COLO668 (cell line): Measurements from ENCODE around the gene HOXA2.

Experiments
- DNase-seq: peaks from one replicate; lab custom pipeline; 2025; ENCODE audit not compliant: unreplicated experiment; lab: John Stamatoyannopoulos, UW

Gene HOXA2

GRCh38 chr7:27141923-27142579, 39.6 kb upstream of the HOXA2 start:
- DNase-seq: no peak

GRCh38 chr7:27141137-27141922, 38.8 kb upstream of the HOXA2 start:
- DNase-seq: no peak

- no peak for DNase-seq
These were observed 37.8 kb upstream of the HOXA2 start for GRCh38 chr7:27140126-27140857.

GRCh38 chr7:27139334-27140125, 37.0 kb upstream of the HOXA2 start:
- DNase-seq: no peak

GRCh38 chr7:27138985-27139333, 36.5 kb upstream of the HOXA2 start:
- no peak for DNase-seq

GRCh38 chr7:27138472-27138871, 36.0 kb upstream of the HOXA2 start:
- no peak for DNase-seq

GRCh38 chr7:27137640-27138315, 35.3 kb upstream of the HOXA2 start:
- DNase-seq: no peak

- no peak for DNase-seq
These were observed 31.9 kb upstream of the HOXA2 start for GRCh38 chr7:27134392-27134791.

GRCh38 chr7:27133409-27134231, 31.1 kb upstream of the HOXA2 start:
- DNase-seq: no peak

GRCh38 chr7:27132978-27133377, 30.5 kb upstream of the HOXA2 start:
- DNase-seq: no peak

GRCh38 chr7:27132214-27132613, 29.7 kb upstream of the HOXA2 start:
- DNase-seq: no peak

GRCh38 chr7:27131390-27131819, 28.9 kb upstream of the HOXA2 start:
- DNase-seq: no peak

GRCh38 chr7:27130540-27131389, 28.3 kb upstream of the HOXA2 start, which contains the start of gene HOXA4:
TSS of gene HOXA4 (minus strand) at chr7:27130757. CDS start at chr7:27130733, 24 bp downstream.
- peak; percentile 98 for DNase-seq

- peak; percentile 85 for DNase-seq
These were observed 27.5 kb upstream of the HOXA2 start for GRCh38 chr7:27129729-27130539.

- no peak for DNase-seq
These were observed 26.6 kb upstream of the HOXA2 start for GRCh38 chr7:27128776-27129728.

- DNase-seq: no peak
These were observed 25.6 kb upstream of the HOXA2 start for GRCh38 chr7:27128034-27128433.
